HEK293T (cell line): ENCODE data around the gene HILPDA.
"Not testable (repeated sequence)": the region's sequence is repeated elsewhere in the genome, so short reads cannot be mapped to it uniquely, and the experiment has no call there.

ENCODE experiments used
- ARNT ChIP-seq: fragments of 450-650 bp; IDR thresholded peaks from 2 replicates; pipeline ENCODE4 v1.6.1; 2017; ENCODE audit warnings: mild to moderate bottlenecking
- FOXA1 ChIP-seq: fragments of 450-650 bp; IDR thresholded peaks from 2 replicates; pipeline ENCODE4 v1.6.1; 2016; ENCODE audit warnings: mild to moderate bottlenecking
- FOXK2 ChIP-seq: fragments of 450-650 bp; IDR thresholded peaks from 2 replicates; pipeline ENCODE4 v1.6.1; 2016; ENCODE audit warnings: mild to moderate bottlenecking
- FOXM1 ChIP-seq: fragments of 450-650 bp; IDR thresholded peaks from 2 replicates; pipeline ENCODE4 v1.6.1; 2017; ENCODE audit warnings: mild to moderate bottlenecking, borderline replicate concordance
- HDGF ChIP-seq: fragments of 450-650 bp; IDR thresholded peaks from 2 replicates; pipeline ENCODE4 v1.6.1; 2017; ENCODE audit warnings: antibody characterized with exemption, borderline replicate concordance
- L3MBTL2 ChIP-seq: fragments of 450-650 bp; conservative IDR thresholded peaks from 2 replicates; pipeline ENCODE4 v1.6.1; 2016; ENCODE audit warnings: mild to moderate bottlenecking
- NFRKB ChIP-seq: fragments of 450-650 bp; IDR thresholded peaks from 2 replicates; pipeline ENCODE4 v1.6.1; 2016; ENCODE audit warnings: mild to moderate bottlenecking, moderate library complexity
- SP1 ChIP-seq: fragments of 450-650 bp; IDR thresholded peaks from 2 replicates; pipeline ENCODE4 v1.6.1; 2017
- ZNF384 ChIP-seq: fragments of 450-650 bp; IDR thresholded peaks from 2 replicates; pipeline ENCODE4 v1.6.1; 2016

DNA sequence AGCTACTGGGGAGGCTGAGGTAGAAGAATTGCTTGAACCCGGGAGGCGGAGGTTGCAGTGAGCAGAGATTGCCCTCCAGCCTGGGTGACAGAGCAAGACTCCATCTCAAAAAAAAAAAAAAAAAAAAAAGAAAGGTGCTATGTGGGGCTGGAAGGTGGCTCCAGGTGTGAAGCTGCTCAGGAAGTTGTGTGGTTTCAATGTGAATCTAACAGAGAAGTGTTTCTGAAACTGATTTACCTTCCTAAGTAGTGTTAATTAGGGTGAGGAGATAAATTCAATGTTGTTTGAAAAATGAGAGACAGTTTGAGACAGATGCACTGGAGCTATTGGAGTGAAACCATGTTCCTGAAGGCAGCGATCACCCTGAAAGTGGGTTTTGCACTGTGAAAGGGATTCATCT, 51.1 kb downstream of the HILPDA start:
- TF ChIP-seq FOXM1, L3MBTL2, FOXA1, HDGF, NFRKB, FOXK2, ARNT, SP1, ZNF384: not testable (repeated sequence)
